ENCODE measurements around the gene NAGK. TPM values are rescaled to one million over a fixed set of nuclear protein-coding genes. Genes with fewer than 3 reads are reported as not detected.

Gene NAGK
- total and polyA plus RNA-seq, 2 of the 8 experiments (the other 6 are each of a cell fraction or from before 2014, with no cell fraction given) = 57.9 to 59.9 TPM

DNA sequence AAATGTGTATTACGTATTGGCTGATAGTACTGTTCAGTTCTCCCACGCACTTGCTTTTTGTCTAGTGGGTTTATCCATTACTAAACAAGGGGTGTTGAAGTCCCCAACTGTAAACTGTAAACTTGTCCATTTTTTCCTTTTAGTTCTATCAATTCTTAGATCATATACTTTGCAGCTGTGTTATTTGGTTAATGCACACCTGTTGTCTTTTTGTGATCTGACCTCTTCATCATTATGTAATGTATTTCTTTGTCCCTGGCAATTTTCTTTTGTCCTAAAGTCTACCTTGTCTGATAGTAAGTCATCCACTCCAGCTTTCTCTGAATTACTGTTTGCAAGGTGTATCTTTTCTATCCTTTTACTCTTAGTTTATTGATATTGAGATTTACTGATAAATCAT is 39.6 kb downstream of the NAGK start:
- H4K20me1 ChIP-seq (replicated peaks in 1 of 2; ENCODE audit: control insufficient read depth in 1 of 2, insufficient read depth in 2 of 2, low read length in 2 of 2) = no peaks in the 10 kb centered on the region

More for the DNA sequence above, 39.6 kb downstream of the NAGK start:
- DNase-seq (ENCODE audit: low read depth in 1 of 2, low spot score in 2 of 2) = no peak
- no peak overlapping the region for H3K4me2 ChIP-seq (ENCODE audit: insufficient read depth in 1 of 2, low read depth in 2 of 2, low read length in 2 of 2)
- no peaks in the 10 kb centered on the region for H3K27me3 ChIP-seq (replicated peaks in 1 of 4; ENCODE audit: control insufficient read depth in 3 of 4, extremely low read depth in 1 of 4, insufficient read depth in 3 of 4, low read length in 3 of 4)
- ChIA-PET POLR2A (ENCODE audit: partially characterized antibody) (no interaction called here), CTCF (ENCODE audit: partially characterized antibody) (interaction anchor here (1.9 kb wide), 1 partner anchor 11 kb away, joined by 5 read pairs; no protein-coding TSS in a partner anchor)
- no peak overlapping the region for H2AK5ac ChIP-seq (ENCODE audit: low read depth, low read length)
- H3K14ac ChIP-seq (ENCODE audit: insufficient read length) = no peak overlapping the region
- no peaks in the 10 kb centered on the region for H3K79me2 ChIP-seq (ENCODE audit: control insufficient read depth in 1 of 2, insufficient read depth in 2 of 2, low read length in 2 of 2)
- no peak for TF ChIP-seq BRCA1 (IDR thresholded peaks at IDR 0.05; ENCODE audit: low read depth, low read length)
- no peak for TF ChIP-seq SP4 (IDR thresholded peaks at IDR 0.05; ENCODE audit: low read length)
- H4K8ac ChIP-seq (ENCODE audit: extremely low read depth, insufficient read depth, low read length) = no peak overlapping the region
- no peak overlapping the region for H4K5ac ChIP-seq (ENCODE audit: insufficient read length, low read depth, low read length)
- no peak overlapping the region for H2BK15ac ChIP-seq (ENCODE audit: low read length)
- no peak overlapping the region for H3K18ac ChIP-seq (ENCODE audit: extremely low read depth, low read length)
- H3K27ac ChIP-seq (ENCODE audit: low read depth, low read length) = no peak overlapping the region
- no peak overlapping the region for H2BK120ac ChIP-seq (replicated peaks; ENCODE audit: low read depth, low read length)
- no peaks in the 10 kb centered on the region for H3K9me3 ChIP-seq (ENCODE audit: insufficient read depth in 2 of 2, low read depth in 1 of 2, low read length in 1 of 2)
- no peaks in the 10 kb centered on the region for H3K79me1 ChIP-seq (ENCODE audit: low read depth, low read length)
- H3K23me2 ChIP-seq (ENCODE audit: low read depth, low read length) = no peaks in the 10 kb centered on the region
- 82% methylated on average over 2 of the region's 2 CpGs; no CpG with 5 or more reads in 1 of the 2 experiments for WGBS, 2 experiments (ENCODE audit: extremely low coverage in 1 of 2, insufficient coverage in 1 of 2, insufficient read length in 1 of 2, insufficient replicate concordance in 2 of 2, low coverage in 1 of 2, low lambda C conversion rate in 2 of 2, missing lambda C conversion rate in 1 of 2)
- FAIRE-seq = no peak
- no peak overlapping the region for H4K91ac ChIP-seq (replicated peaks; ENCODE audit: insufficient read length, low read length)
- peaks cover 0 to 6% (median 2%) of the 10 kb centered on the region in 4 experiments; a peak in 3 of 7 replicates for H3K4me1 ChIP-seq (replicated peaks in 1 of 4; ENCODE audit: control insufficient read depth in 3 of 4, insufficient read depth in 4 of 4, low read length in 3 of 4)
- no peak overlapping the region for H3K56ac ChIP-seq (replicated peaks; ENCODE audit: insufficient read length, low read depth, low read length)
- no peak overlapping the region for H3K4me3 ChIP-seq (ENCODE audit: extremely low read depth in 1 of 4, insufficient read depth in 2 of 4, low read depth in 3 of 4, low read length in 4 of 4)
- no peak overlapping the region for H3K4ac ChIP-seq (replicated peaks; ENCODE audit: insufficient read length, low read depth, low read length)
- no peak overlapping the region for H2BK5ac ChIP-seq (ENCODE audit: low read depth, low read length)
- H2AFZ ChIP-seq (ENCODE audit: low read length) = no peak overlapping the region
- no peak overlapping the region for H3K23ac ChIP-seq (ENCODE audit: insufficient read length)
- H2BK12ac ChIP-seq (ENCODE audit: low read depth, low read length) = no peak overlapping the region
- peaks cover 0 to 8% (median 2%) of the 10 kb centered on the region in 4 experiments; a peak in 2 of 8 replicates for H3K36me3 ChIP-seq (ENCODE audit: control insufficient read depth in 2 of 4, insufficient read depth in 4 of 4, low read length in 3 of 4)
- H3K9ac ChIP-seq (replicated peaks in 1 of 4; ENCODE audit: extremely low read depth in 1 of 4, low read depth in 3 of 4, low read length in 3 of 4) = no peak overlapping the region
- no peak overlapping the region for H2BK20ac ChIP-seq (ENCODE audit: low read length)

Data from H1 (cell line).